GM10266 (cell line): ENCODE measurements around the gene NKD1.

ENCODE experiments used
- DNase-seq: peaks from one replicate; pipeline ENCODE4 v3.0.0; 2012; ENCODE audit errors: extremely low spot score
- CTCF ChIP-seq: IDR thresholded peaks from 2 replicates; pipeline ENCODE4 v1.5.1; 2012; ENCODE audit warnings: mild to moderate bottlenecking, low read depth; ENCODE audit not compliant: control insufficient read depth, insufficient read depth; ENCODE audit errors: missing control alignments

Gene NKD1

DNA sequence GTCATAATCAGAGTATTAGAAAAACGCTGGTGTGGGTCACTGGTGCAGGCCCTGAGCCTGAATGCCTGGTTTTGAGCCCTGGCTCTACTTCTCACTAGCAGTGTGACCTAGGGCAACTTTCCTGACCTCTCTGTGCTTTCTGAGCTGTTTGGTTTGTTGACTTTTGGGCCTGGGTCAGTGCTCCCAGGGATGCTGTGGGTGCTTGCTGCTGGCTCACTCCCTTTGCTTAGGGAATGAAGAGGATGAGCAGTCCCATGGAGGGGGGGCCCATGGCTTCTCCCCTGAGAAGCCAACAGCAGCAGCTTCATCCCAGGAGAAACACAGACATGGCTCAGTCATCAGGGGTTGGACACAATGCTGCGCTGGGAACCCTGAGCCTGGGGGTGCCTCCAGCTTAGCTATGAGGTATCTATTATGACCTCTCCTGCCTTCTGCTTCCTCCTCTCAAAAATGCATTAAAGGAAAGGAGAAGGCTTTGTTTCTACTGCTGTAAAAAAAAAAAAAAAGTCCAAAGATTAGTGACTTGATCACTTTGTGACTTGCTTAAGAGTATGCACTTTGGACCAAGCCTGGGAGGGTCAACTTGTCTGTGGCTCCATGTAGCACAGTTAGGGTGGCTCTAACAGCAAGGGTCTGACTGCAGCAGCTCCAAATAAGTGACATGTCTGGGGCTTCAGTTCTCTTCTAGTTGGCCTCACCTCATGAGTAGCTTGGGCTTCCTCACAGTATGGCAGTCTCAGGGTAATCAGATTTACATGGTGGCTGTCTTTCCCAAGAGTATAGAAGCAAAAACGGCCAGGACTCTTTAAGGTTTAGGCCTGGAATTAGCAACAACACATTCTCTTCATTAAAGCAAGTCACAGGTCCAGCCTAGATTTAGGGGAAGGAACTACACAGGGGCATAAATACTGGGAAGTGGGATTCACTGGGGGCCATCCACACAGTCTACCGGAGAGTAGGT is 13.0 kb downstream of the NKD1 start:
- TF ChIP-seq CTCF, result no peak
- DNase-seq, result no peak

DNA sequence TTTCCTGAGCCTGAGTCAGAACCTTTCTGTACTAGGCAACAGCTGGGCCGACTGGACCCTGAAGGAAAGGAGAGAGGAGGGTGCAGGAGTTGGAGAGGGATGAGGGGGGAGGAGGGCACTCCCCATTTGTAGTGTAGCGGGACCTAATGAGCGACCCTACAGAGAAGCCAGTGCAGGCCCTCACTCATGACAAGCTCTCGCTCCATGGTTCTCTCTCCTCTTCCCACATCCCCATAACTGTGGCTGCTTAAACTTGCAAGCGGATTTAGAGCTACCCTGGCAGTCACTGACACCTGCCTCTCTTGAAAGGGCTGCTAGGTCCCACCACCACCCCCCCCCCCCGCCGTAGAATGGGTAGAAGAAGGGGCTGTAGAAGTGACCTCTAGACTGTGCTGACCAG is 14.5 kb downstream of the NKD1 start:
- no peak for DNase-seq
- no peak for TF ChIP-seq CTCF

GRCh38 chr16:50563989-50564388 is 15.8 kb downstream of the NKD1 start:
- DNase-seq, result no peak
- TF ChIP-seq CTCF, result no peak

DNA sequence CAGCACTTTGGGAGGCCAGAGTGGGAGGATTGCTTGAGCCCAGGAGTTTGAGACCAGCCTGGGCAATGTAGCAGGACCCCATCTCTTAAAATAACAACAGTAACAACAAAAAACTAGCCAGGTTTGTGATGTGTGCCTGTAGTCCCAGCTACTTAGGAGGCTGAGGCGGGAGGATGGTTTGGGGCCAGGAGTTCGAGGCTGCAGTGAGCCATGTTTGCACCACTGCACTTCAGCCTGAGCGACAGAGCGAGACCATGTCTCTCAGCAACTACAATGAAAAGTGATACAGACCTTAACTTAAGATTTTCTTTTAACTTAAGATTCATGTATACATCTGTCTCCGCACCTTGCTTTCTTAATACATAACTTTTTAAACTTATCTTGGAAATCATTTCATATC is 17.2 kb downstream of the NKD1 start:
- no peak for TF ChIP-seq CTCF
- no peak for DNase-seq

GRCh38 chr16:50566014-50566962 is 18.1 kb downstream of the NKD1 start:
- TF ChIP-seq CTCF, result no peak
- no peak for DNase-seq

GRCh38 chr16:50567651-50568050 is 19.5 kb downstream of the NKD1 start:
- TF ChIP-seq CTCF, result no peak
- no peak for DNase-seq
